ENCODE measurements around the gene CCDC12.

CCDC12 gene

DNA sequence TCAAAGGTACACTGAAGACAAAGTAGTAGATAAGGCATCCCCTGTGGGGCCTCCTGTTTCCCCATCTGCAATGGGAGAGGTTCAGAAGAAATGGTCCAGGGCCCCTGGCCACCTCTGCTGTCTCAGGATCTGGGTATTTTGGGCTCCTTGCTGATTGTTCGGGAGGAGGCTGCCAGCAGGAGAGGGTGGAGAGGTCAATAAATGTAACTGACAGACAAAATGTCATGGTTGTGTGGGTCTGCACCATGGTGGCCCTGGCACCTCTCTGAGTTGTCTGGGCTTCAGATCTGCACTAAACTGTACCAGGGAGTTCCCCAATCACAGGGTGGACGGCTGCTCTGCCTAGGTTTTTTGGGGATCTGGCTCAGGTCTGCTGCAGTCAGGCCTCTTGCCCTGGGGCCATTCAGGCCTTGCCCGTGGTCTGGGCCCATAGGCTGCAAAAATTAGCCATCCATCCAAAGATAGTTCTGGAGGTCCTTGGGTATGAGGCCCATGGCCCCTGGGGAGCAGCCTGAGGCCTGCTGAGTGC lies 10.3 kb upstream of the CCDC12 start:
- H3K4me2 ChIP-seq (ENCODE audit: low read depth, low read length) = peak overlapping the region; percentile 73; the same call in 1 of the 2 replicates
- peaks cover 37% of the 10 kb centered on the region for H3K4me1 ChIP-seq (ENCODE audit: low read length)
- no peak overlapping the region for H2AFZ ChIP-seq (ENCODE audit: low read length)
- H3K27me3 ChIP-seq (replicated peaks; ENCODE audit: insufficient read depth, low read length) = no peaks in the 10 kb centered on the region
- peak overlapping the region; percentile 66; the same call in 1 of the 2 replicates for H3K4me3 ChIP-seq (ENCODE audit: low read length)
- peak overlapping the region; percentile 76; the same call in 1 of the 2 replicates for H3K27ac ChIP-seq (ENCODE audit: low read length)
- H3K36me3 ChIP-seq (replicated peaks; ENCODE audit: insufficient read depth, low read length) = no peaks in the 10 kb centered on the region
- peaks cover 79% of the 10 kb centered on the region for H3K79me2 ChIP-seq (ENCODE audit: low read length)
- H3K9ac ChIP-seq (ENCODE audit: low read length) = no peak overlapping the region; the same call in 1 of the 2 replicates
- no peaks in the 10 kb centered on the region for H3K9me3 ChIP-seq (replicated peaks; ENCODE audit: insufficient read depth, low read length)
- no peak for DNase-seq
- H3K9me2 ChIP-seq (replicated peaks; ENCODE audit: insufficient read depth, low read length) = no peaks in the 10 kb centered on the region
- H4K20me1 ChIP-seq (ENCODE audit: insufficient read depth, low read length) = no peaks in the 10 kb centered on the region
- H3F3A ChIP-seq (ENCODE audit: insufficient read depth, low read length) = peaks cover 12% of the 10 kb centered on the region
- no peak for TF ChIP-seq EZH2 (optimal IDR thresholded peaks at IDR 0.05; ENCODE audit: low read depth, low read length)
- no peak for TF ChIP-seq EZH2phosphoT487 (IDR thresholded peaks at IDR 0.05; ENCODE audit: low read length)
- TF ChIP-seq, protein P1, sequence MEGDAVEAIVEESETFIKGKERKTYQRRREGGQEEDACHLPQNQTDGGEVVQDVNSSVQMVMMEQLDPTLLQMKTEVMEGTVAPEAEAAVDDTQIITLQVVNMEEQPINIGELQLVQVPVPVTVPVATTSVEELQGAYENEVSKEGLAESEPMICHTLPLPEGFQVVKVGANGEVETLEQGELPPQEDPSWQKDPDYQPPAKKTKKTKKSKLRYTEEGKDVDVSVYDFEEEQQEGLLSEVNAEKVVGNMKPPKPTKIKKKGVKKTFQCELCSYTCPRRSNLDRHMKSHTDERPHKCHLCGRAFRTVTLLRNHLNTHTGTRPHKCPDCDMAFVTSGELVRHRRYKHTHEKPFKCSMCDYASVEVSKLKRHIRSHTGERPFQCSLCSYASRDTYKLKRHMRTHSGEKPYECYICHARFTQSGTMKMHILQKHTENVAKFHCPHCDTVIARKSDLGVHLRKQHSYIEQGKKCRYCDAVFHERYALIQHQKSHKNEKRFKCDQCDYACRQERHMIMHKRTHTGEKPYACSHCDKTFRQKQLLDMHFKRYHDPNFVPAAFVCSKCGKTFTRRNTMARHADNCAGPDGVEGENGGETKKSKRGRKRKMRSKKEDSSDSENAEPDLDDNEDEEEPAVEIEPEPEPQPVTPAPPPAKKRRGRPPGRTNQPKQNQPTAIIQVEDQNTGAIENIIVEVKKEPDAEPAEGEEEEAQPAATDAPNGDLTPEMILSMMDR (IDR thresholded peaks at IDR 0.05; ENCODE audit: low read length) = no peak

GRCh38 chr3:46986055-46986730 lies 9.6 kb upstream of the CCDC12 start:
- TF ChIP-seq EZH2 (optimal IDR thresholded peaks at IDR 0.05; ENCODE audit: low read depth, low read length) = no peak
- no peak for TF ChIP-seq EZH2phosphoT487 (IDR thresholded peaks at IDR 0.05; ENCODE audit: low read length)
- TF ChIP-seq, protein P1 (IDR thresholded peaks at IDR 0.05; ENCODE audit: low read length) = no peak
- H3K9ac ChIP-seq (ENCODE audit: low read length) = no peak overlapping the region
- no peak overlapping the region for H3K4me3 ChIP-seq (ENCODE audit: low read length)
- peaks cover 12% of the 10 kb centered on the region for H3F3A ChIP-seq (ENCODE audit: insufficient read depth, low read length)
- peak overlapping the region; percentile 76; the same call in 1 of the 2 replicates for H3K27ac ChIP-seq (ENCODE audit: low read length)
- H3K4me1 ChIP-seq (ENCODE audit: low read length) = peaks cover 37% of the 10 kb centered on the region
- H3K9me3 ChIP-seq (replicated peaks; ENCODE audit: insufficient read depth, low read length) = no peaks in the 10 kb centered on the region
- no peaks in the 10 kb centered on the region for H3K9me2 ChIP-seq (replicated peaks; ENCODE audit: insufficient read depth, low read length)
- H3K27me3 ChIP-seq (replicated peaks; ENCODE audit: insufficient read depth, low read length) = no peaks in the 10 kb centered on the region
- no peak overlapping the region for H2AFZ ChIP-seq (ENCODE audit: low read length)
- H3K79me2 ChIP-seq (ENCODE audit: low read length) = peaks cover 85% of the 10 kb centered on the region
- DNase-seq = no peak
- H3K36me3 ChIP-seq (replicated peaks; ENCODE audit: insufficient read depth, low read length) = no peaks in the 10 kb centered on the region
- H4K20me1 ChIP-seq (ENCODE audit: insufficient read depth, low read length) = no peaks in the 10 kb centered on the region
- H3K4me2 ChIP-seq (ENCODE audit: low read depth, low read length) = no peak overlapping the region

GRCh38 chr3:46985588-46985987 lies 9.0 kb upstream of the CCDC12 start:
- Histone ChIP-seq H3K9ac (ENCODE audit: low read length) (no peak overlapping the region), H3K4me1 (ENCODE audit: low read length) (peaks cover 41% of the 10 kb centered on the region), H4K20me1 (ENCODE audit: insufficient read depth, low read length) (no peaks in the 10 kb centered on the region), H3K4me3 (ENCODE audit: low read length) (no peak overlapping the region), H3K27ac (ENCODE audit: low read length) (no peak overlapping the region), H3K27me3 (replicated peaks; ENCODE audit: insufficient read depth, low read length) (no peaks in the 10 kb centered on the region), H3K36me3 (replicated peaks; ENCODE audit: insufficient read depth, low read length) (no peaks in the 10 kb centered on the region), H3K4me2 (ENCODE audit: low read depth, low read length) (no peak overlapping the region), H3K9me2 (replicated peaks; ENCODE audit: insufficient read depth, low read length) (no peaks in the 10 kb centered on the region), H2AFZ (ENCODE audit: low read length) (no peak overlapping the region), H3F3A (ENCODE audit: insufficient read depth, low read length) (peaks cover 12% of the 10 kb centered on the region), H3K9me3 (replicated peaks; ENCODE audit: insufficient read depth, low read length) (no peaks in the 10 kb centered on the region), H3K79me2 (ENCODE audit: low read length) (peaks cover 89% of the 10 kb centered on the region)
- DNase-seq = no peak
- TF ChIP-seq EZH2phosphoT487 (IDR thresholded peaks at IDR 0.05; ENCODE audit: low read length) (no peak), EZH2 (optimal IDR thresholded peaks at IDR 0.05; ENCODE audit: low read depth, low read length) (no peak)
- TF ChIP-seq, protein P1 (IDR thresholded peaks at IDR 0.05; ENCODE audit: low read length) = no peak
